Midbrain (tissue), 1 donor: ENCODE results near the gene PRXL2B.

Source experiments
- DNase-seq: peaks from one replicate; lab custom pipeline; 2025; lab: John Stamatoyannopoulos, UW

Gene PRXL2B

DNA sequence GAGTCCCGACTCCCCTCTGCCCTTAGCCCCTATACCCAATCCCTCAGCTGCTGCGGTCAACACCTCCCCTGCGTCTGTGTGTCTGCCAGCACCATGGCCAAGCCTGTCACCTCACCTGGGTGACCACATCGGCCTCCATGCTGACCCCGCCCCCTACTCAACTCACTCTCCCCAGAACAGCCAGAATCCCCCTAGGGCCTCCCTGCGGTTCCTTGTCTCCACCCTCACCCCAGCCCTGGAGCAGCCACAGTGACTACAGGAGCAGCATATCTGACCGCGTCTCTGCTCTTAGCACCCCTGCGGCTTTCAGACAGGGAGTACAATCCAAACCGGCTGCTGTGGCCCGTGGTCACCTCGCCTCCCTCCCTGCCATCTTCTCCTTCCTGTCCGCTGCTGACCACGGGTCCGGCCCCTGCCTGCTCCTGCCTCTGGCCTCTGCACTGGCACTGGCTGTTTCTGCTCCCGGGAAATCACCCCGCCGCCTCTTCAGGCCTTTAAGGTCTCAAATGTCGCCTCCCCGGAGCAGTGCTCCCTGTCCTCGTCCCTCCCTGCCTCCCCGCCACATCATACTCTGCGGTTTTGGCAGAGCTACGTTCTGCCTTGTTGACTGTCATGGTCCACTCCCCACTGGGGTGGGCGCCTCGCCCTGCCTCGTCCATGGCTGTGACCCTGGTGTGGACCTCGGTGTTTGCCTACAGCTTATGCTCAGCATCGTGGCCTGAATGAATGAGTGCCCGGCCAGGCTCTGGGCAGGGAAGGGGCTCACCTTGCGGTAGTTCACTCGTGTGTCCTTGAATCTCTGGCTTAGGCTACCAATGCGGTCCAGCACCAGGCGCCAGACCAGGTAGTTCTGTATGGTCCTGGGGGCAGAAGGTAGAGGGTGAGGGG is 11.1 kb downstream of the PRXL2B start:
- DNase-seq = no peak

DNA sequence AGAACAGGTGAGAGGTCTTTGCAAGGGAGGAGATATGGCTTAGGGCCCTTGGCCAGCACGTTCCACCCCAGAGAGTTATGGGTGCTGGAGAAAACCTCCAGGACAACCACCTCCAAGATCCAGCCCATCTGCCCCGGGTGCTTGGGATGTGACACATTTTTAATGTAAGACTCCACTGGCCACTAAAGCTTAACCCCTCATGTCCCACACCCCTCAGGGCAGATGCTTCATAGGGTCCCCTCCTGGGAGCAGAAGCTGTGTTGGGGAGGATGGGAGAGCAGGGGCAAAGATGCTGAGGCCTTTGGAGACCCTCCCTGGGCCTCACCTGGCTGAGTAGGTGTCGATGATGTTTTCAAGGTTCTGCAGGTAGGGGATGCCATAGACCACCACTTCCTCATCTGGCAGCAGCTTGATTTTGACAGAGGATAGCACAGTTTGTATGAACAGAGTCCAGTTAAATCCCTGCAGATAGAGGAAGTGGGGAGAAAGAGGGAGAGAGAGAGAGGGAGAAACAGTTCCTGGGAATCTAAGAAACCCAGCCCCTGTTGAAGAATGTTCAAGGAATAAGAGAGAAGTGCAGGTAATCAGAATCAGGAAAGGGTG is 11.9 kb downstream of the PRXL2B start:
- no peak for DNase-seq

DNA sequence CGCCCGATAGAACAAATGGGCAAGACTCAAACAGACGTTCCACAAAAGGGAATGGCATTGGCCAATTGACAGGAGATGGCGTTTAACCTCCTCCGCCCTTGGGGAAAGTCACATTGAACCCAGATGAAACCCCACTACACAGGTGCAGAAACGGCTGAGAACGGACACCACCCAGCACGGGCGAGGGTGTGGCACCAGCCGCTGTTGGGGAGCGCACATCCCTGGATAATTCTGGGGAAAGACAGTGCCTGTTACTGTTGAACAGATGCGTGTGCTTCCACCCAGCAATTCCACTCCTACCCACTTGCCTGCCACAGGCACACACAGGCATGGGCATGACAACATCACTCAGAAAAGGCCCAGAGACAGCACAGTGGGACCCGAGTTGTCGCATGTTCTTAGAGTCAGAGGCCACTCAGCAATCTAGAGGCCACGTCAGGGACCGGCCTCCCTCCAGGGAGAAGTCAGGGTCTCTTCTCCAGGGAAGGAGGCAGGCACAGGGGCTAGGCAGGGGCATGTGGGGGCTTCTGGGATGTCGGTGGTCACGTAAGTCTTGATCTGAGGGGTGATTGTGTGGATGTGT is 15.2 kb downstream of the PRXL2B start:
- DNase-seq = no peak

GRCh38 chr1:2602311-2602835 is 15.8 kb downstream of the PRXL2B start:
- no peak for DNase-seq

DNA sequence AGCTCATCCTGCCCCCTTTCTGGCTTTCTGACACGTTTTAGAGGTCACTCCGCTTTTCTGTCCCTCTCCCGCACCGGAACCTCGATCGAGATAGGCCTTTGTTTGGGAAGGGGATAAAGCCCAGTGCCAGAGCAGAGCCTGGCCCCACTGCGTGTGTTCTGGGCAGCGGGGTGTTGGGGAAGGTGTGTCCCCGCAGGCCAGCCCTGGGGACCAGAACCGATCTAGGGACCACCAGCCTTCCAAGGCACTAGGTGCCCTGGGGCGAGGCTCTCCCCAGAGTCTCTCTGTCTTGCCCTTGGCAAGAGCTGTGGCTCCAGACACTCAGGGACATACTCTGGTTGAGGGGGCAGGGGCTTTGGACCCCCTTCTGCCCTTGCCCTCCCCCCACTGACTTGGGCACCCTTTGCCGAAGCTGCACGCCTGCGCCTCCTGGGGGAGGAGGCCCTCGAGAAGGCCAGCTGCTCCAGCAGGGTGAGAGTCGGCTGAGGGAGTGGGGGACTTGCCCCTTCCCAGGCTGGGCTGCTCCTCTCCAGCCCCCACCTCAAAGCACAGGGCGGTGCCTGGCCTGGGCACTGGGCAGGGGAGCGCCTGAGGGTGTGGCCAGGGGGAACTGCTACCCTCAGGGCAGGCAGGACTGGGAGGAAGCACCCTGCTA is 16.4 kb downstream of the PRXL2B start:
- DNase-seq = no peak

- no peak for DNase-seq
Measured at GRCh38 chr1:2603521-2604155, 17.1 kb downstream of the PRXL2B start.

GRCh38 chr1:2604156-2604843 is 17.7 kb downstream of the PRXL2B start:
- DNase-seq = no peak

GRCh38 chr1:2604844-2605508 is 18.4 kb downstream of the PRXL2B start:
- no peak for DNase-seq

GRCh38 chr1:2605509-2606395 is 19.2 kb downstream of the PRXL2B start:
- no peak for DNase-seq

GRCh38 chr1:2606396-2606880 is 19.9 kb downstream of the PRXL2B start:
- DNase-seq = no peak

DNA sequence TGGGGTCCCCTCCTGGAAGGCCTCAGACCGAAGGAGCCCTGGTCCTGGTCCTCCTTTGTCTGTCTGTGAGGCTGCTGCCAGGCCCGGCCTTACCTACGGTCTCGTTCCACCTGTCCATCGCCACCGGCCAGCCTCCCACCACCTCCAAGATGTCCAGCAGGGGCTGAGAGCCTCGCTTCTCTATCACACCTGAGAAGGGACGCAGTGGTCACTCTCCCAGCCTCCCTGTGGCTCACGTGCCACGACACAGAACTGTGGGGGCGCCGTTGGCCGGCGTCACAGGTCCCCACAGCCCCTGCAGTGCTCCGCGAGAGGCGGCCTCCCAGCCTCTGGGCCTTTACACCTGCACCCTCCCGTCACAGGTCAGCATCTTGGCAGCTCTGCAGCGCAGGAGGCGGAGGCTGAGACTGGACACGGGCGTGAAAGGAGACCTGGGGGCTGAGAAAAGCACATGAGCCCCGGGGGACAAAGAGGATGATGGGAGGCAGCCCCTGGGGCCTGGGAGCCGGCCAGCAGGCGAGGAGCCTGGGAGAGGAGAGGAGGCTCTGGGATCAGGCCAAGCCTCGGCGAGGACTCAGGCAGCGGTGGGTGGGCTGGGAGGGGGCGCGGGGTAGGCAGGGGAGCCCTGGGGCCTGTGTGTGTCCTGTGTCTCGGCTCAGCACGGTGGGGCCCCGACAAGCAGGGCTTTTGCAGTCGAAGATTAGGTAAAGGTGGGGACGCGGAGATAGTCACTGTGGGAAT is 20.5 kb downstream of the PRXL2B start:
- DNase-seq = no peak

DNA sequence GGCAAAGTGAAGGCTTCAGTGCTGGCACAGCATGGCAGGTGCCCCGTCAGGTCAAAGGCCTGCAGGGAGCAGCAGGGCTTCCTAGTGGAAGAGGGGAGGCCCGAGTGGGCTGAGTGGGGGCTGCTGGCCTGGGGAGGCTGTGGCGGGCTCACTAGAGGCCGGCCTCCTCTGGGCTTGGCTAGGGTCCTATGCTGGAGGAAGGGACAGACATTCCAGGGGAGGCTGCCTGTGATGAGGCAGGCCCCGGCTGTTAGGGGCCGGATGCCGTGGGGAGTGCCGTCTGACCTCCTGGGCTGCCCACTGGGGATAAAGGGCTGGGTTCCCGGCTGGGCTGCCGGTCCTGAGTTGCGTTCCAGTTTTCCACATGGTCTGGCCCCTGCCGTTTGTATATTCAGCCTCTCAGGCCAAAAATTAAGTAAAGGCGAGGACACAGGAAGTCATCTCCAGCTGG is 21.1 kb downstream of the PRXL2B start:
- DNase-seq = no peak

DNA sequence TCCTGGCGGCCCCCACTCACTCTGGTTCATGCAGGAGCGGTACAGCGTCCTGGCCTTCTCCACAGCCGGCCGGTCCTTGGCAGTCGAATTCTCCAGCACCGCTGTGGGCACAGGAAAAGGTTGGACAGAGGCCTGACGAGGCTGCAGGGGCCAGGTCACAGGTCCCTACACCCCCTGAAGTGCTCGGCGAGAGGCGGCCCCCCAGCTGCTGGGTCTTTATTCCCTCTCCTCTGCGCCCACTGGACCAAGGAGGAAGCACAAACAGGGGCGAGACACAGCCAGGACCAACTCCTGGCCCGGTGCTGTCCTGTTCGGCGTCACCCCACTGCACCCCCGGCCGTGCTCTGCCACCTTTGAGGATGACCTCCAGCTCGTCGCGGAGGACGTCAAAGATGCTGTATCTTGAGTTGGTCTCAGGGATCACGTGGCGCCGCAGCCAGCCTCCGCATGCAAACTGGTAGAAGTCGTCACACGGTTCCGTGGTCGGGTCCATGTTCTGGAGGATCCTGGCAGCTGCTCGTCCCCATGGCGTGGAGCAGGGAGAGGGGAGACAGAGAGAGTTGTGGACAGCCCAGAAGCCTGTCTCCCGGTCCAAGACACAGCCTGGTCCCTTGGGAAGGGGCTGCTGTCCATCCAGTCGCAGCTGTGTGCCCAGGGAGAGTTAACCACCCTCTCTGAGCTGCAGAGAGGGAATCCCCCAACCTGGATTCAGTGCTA is 22.9 kb downstream of the PRXL2B start:
- no peak for DNase-seq

DNA sequence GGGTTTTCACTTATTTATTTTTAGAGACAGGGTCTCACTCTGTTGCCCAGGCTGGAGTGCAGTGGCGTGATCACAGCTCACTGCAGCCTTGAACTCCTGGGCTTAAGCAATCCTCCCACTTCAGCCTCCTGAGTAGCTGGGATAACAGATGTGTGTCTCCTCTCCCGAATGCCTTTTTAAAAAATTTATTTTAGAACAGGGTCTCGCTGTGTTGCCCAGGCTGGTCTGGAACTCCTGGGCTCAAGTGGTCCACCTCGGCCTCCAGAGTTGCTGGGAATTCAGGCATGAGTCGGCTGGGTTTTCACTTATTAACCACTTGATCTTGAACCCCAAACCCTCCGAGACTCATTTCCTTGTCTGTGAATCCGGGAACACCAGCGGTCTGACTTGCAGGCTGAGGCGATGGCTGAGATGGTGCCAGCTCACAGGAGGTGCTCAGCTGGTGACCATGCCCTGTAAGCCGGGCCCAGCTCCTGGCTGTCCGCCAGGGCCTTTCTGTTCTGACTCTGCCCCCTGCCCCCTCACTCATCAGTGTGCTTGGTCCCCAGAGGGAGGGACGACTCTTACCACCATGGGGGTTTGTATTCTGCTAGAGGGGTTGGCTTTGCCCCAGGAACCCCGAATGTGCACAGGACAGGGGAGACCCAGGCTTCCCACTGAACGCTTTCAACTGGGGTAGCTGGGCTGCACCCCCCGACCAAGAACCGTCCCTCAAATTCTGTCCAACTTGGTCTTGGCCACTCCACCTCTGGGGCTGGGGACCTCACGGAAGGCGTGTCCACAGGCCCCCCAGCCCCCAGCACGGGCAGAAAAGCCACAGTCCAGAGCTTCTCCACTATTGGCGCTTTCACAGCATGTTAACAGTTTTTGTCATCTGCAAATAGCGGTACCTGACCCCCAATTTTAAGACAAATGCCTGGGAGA is 23.7 kb downstream of the PRXL2B start:
- peak; percentile 35 for DNase-seq

GRCh38 chr1:2611031-2611501 is 24.5 kb downstream of the PRXL2B start:
- DNase-seq = peak; percentile 35

DNA sequence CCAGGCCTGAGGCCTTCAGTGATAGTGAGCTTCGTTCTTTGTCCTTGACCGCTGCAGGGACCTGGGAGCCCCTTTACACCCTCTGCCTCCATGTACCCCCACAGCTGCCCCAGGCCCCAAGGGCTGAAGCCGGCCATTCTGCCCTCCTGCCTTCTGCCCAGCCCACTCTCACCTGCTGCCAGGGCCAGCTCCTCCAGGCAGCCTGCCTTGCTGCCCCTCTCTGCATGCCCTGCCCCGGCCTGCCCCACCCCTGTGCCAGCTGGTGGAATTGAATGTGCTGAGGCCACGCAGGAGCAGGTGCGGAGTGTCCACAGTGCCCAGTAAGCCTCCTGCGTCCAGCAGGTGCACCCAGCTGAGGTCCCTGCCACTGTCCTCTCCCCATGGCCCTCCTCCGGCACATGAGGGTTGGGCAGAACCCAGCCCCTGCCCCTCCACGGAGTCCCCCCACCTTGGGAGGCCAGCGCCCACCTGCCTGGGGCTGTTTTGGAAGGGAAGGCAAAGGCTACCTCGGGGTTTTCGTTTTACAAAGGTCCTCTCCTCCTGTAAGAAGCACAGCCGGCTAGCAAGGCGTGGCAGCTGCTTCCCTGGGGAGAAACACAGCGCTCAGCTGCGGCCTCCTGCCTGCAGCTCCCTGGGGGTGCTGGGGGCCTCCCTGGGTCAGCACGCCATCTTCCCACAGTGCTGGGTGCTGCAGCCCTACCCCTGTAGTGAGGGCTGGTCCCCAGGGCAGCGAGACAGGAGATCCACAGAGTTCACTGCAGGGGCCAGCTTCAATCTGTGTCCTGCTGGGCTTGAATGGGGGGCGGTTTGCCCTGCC is 25.3 kb downstream of the PRXL2B start:
- no peak for DNase-seq
